BJ (cell line): ENCODE results near the gene ZNF319. TPM values are rescaled to one million over a fixed set of nuclear protein-coding genes. Genes with fewer than 3 reads are reported as not detected.

Source experiments
- CTCF ChIA-PET: fragments of 350-600 bp; formaldehyde crosslinking; extraction: SDS; loops from one replicate; lab custom pipeline; 2021; ENCODE audit warnings: antibody characterized with exemption, inconsistent platforms; lab: Yijun Ruan, JAX
- POLR2A ChIA-PET: fragments of 300-600 bp; sonication (Branson Sonifier 250); formaldehyde crosslinking; extraction: SDS; loops from one replicate; lab custom pipeline; 2021; ENCODE audit warnings: antibody characterized with exemption; lab: Charles Lee
- DNase-seq: peaks from one replicate; pipeline ENCODE4 v3.0.0-alpha.2; 2011; ENCODE audit warnings: low read depth
- H3K27me3 ChIP-seq: 2 replicates; pipeline ENCODE4 v1.6.0; 2011; ENCODE audit warnings: low read length; ENCODE audit not compliant: control insufficient read depth, insufficient read depth
- H3K36me3 ChIP-seq: 2 replicates; pipeline ENCODE4 v1.5.1; 2011; ENCODE audit warnings: low read length; ENCODE audit not compliant: control insufficient read depth, insufficient read depth
- H3K4me3 ChIP-seq: 2 replicates; pipeline ENCODE4 v1.5.1; 2011; ENCODE audit warnings: low read depth, mild to moderate bottlenecking, control low read depth, low read length
- CTCF ChIP-seq: IDR thresholded peaks from 2 replicates; pipeline ENCODE4 v1.5.1; 2011; ENCODE audit warnings: low read depth, mild to moderate bottlenecking, control low read depth, inconsistent platforms, low read length, moderate library complexity; ENCODE audit not compliant: insufficient read depth
- polyA plus RNA-seq: library from polyadenylated mRNA; depleted of rRNA; stranded (reverse); fragments of >200 nt; gene quantifications from 2 replicates; pipeline ENCODE4 v1.2.3, GENCODE V29; 2011

The ZNF319 gene
- polyA plus RNA-seq, 1 experiment, result 5.8 TPM

- no peak for TF ChIP-seq CTCF
- Histone ChIP-seq H3K36me3 (no peaks in the 10 kb centered on the region), H3K27me3 (peaks cover 14% of the 10 kb centered on the region), H3K4me3 (no peak overlapping the region)
- no peak for DNase-seq
- CTCF ChIA-PET, result no interaction called here
- POLR2A ChIA-PET, result no interaction called here
Measured at GRCh38 chr16:57972306-57972705, 28.2 kb downstream of the ZNF319 start.

- Histone ChIP-seq H3K4me3 (no peak overlapping the region), H3K36me3 (no peaks in the 10 kb centered on the region), H3K27me3 (peaks cover 14% of the 10 kb centered on the region)
- ChIA-PET POLR2A (no interaction called here), CTCF (no interaction called here)
- no peak for TF ChIP-seq CTCF
- no peak for DNase-seq
Measured at GRCh38 chr16:57971848-57972247, 28.6 kb downstream of the ZNF319 start.

- CTCF ChIA-PET, result no interaction called here
Measured at GRCh38 chr16:57970970-57971369, 29.5 kb downstream of the ZNF319 start, which contains the start of gene CNGB1. Gene CNGB1, minus strand, starts transcription at chr16:57971128. Its CDS starts 3,842 bp downstream, at chr16:57967286.

GRCh38 chr16:57970319-57970718 lies 30.2 kb downstream of the ZNF319 start:
- DNase-seq, result no peak
- no peak for TF ChIP-seq CTCF
- Histone ChIP-seq H3K36me3 (no peaks in the 10 kb centered on the region), H3K4me3 (no peak overlapping the region), H3K27me3 (peaks cover 8% of the 10 kb centered on the region)
- ChIA-PET CTCF (no interaction called here), POLR2A (no interaction called here)

More at GRCh38 chr16:57970970-57971369, 29.5 kb downstream of the ZNF319 start, which contains the start of gene CNGB1:
- POLR2A ChIA-PET, result no interaction called here
- Histone ChIP-seq H3K4me3 (no peak within 1 kb of the TSS), H3K27me3 (peaks cover 11% of the 10 kb centered on the region), H3K36me3 (no peaks in the 10 kb centered on the region)
- no peak for DNase-seq
- no peak for TF ChIP-seq CTCF

- ChIA-PET POLR2A (no interaction called here), CTCF (no interaction called here)
- Histone ChIP-seq H3K27me3 (peaks cover 8% of the 10 kb centered on the region), H3K4me3 (no peak overlapping the region), H3K36me3 (no peaks in the 10 kb centered on the region)
- no peak for TF ChIP-seq CTCF
- no peak for DNase-seq
Measured at GRCh38 chr16:57969451-57970123, 30.9 kb downstream of the ZNF319 start.
